SK-N-MC (cell line): Measurements from ENCODE around the gene SYT2.

Experiments
- EZH2 ChIP-seq: fragments of 200-600 bp; sonication (generic); IDR thresholded peaks from one replicate; pipeline ENCODE4 v1.6.1; 2017; ENCODE audit warnings: antibody characterized with exemption
- POLR2AphosphoS5 ChIP-seq: IDR thresholded peaks from 2 replicates; pipeline ENCODE4 v1.6.1; 2012; ENCODE audit warnings: mild to moderate bottlenecking, low read depth, low read length, borderline replicate concordance

- TF ChIP-seq EZH2 (no peak), POLR2AphosphoS5 (no peak)
Measured at GRCh38 chr1:202567738-202568137, 142.5 kb downstream of the SYT2 start.
